H1 (cell line): ENCODE data around the gene ABHD14A. TPM values are rescaled to one million over a fixed set of nuclear protein-coding genes. Genes with fewer than 3 reads are reported as not detected.
A peak's percentile ranks its signal among the peaks of the same experiment; 100 is the strongest.

Experiments used
- ASH2L ChIP-seq: fragments of 200-600, 300-600 bp; sonication (generic); IDR thresholded peaks from one replicate; pipeline ENCODE4 v1.7.1; 2017; ENCODE audit warnings: low read length
- CBX5 ChIP-seq: fragments of 300-800, 300-1000 bp; sonication (generic); IDR thresholded peaks from 2 replicates; pipeline ENCODE4 v1.7.1; 2016; ENCODE audit warnings: antibody characterized with exemption, low read length, low read depth
- CEBPB ChIP-seq: IDR thresholded peaks from 2 replicates; pipeline ENCODE4 v1.6.1; 2012; ENCODE audit warnings: low read depth, low read length
- EGR1 ChIP-seq: IDR thresholded peaks from 2 replicates; pipeline ENCODE4 v1.6.1; 2011; ENCODE audit warnings: low read depth, low read length, borderline replicate concordance
- HDAC2 ChIP-seq, 2 experiments: fragments of 300-600 bp in 1 of 2; sonication (generic) in 1 of 2; IDR thresholded peaks; 2 replicates each; pipeline ENCODE4 v1.6.1; 2011 to 2012; ENCODE audit warnings: low read depth in 2 of 2, low read length in 2 of 2, mild to moderate bottlenecking in 2 of 2, moderate library complexity in 2 of 2, borderline replicate concordance in 1 of 2, inconsistent platforms in 1 of 2
- JUN ChIP-seq: IDR thresholded peaks from 2 replicates; pipeline ENCODE4 v1.6.1; 2011; ENCODE audit warnings: low read depth, mild to moderate bottlenecking, improper control_type of control experiment, low read length
- NRF1 ChIP-seq: IDR thresholded peaks from 2 replicates; pipeline ENCODE4 v1.6.1; 2011; ENCODE audit warnings: mild to moderate bottlenecking, low read depth, low read length, improper control_type of control experiment
- PHF8 ChIP-seq: fragments of 200-600 bp; sonication (generic); conservative IDR thresholded peaks from 2 replicates; pipeline ENCODE4 v1.7.1; 2012; ENCODE audit warnings: low read depth, mild to moderate bottlenecking, inconsistent platforms, low read length, moderate library complexity
- POLR2A ChIP-seq, 2 experiments: IDR thresholded peaks; 1 replicate in 1 of 2; 2 replicates in 1 of 2; pipeline ENCODE4 v1.6.1; 2011; ENCODE audit warnings: low read depth in 2 of 2, low read length in 2 of 2, mild to moderate bottlenecking in 2 of 2; ENCODE audit errors: control extremely low read depth in 1 of 2
- POLR2AphosphoS5 ChIP-seq: IDR thresholded peaks from 2 replicates; pipeline ENCODE4 v1.6.1; 2011; ENCODE audit warnings: low read depth, low read length
- RAD21 ChIP-seq, 2 experiments: IDR thresholded peaks in 1 of 2; conservative IDR thresholded peaks in 1 of 2; 2 replicates each; pipeline ENCODE4 v1.6.1; 2011; ENCODE audit warnings: low read depth in 2 of 2, low read length in 2 of 2, improper control_type of control experiment in 1 of 2, inconsistent platforms in 1 of 2, mild to moderate bottlenecking in 1 of 2, moderate library complexity in 1 of 2
- RFX5 ChIP-seq: IDR thresholded peaks from 2 replicates; pipeline ENCODE4 v1.6.1; 2011; ENCODE audit warnings: low read depth, low read length, improper control_type of control experiment, borderline replicate concordance
- RXRA ChIP-seq: IDR thresholded peaks from 2 replicates; pipeline ENCODE4 v1.6.1; 2011; ENCODE audit warnings: low read depth, mild to moderate bottlenecking, low read length, moderate library complexity; ENCODE audit not compliant: insufficient read depth
- SAP30 ChIP-seq: fragments of 300-600 bp; sonication (generic); IDR thresholded peaks from 2 replicates; pipeline ENCODE4 v1.7.1; 2012; ENCODE audit warnings: low read length, moderate library complexity, mild to moderate bottlenecking, inconsistent platforms; ENCODE audit not compliant: insufficient read depth, insufficient replicate concordance
- SIN3A ChIP-seq, 2 experiments: IDR thresholded peaks in 1 of 2; conservative IDR thresholded peaks in 1 of 2; 2 replicates each; pipeline ENCODE4 v1.6.1; 2011 to 2012; ENCODE audit warnings: low read length in 2 of 2, improper control_type of control experiment in 1 of 2, low read depth in 1 of 2, mild to moderate bottlenecking in 1 of 2
- SIX5 ChIP-seq: IDR thresholded peaks from 2 replicates; pipeline ENCODE4 v1.6.1; 2011; ENCODE audit warnings: mild to moderate bottlenecking, low read depth, low read length
- SRF ChIP-seq: IDR thresholded peaks from 2 replicates; pipeline ENCODE4 v1.6.1; 2011; ENCODE audit warnings: mild to moderate bottlenecking, low read depth, low read length, moderate library complexity
- SUZ12 ChIP-seq: fragments of 200-600 bp; sonication (generic); IDR thresholded peaks from 2 replicates; pipeline ENCODE4 v1.6.1; 2012; ENCODE audit warnings: mild to moderate bottlenecking, inconsistent platforms, low read length, moderate library complexity, mixed read lengths
- TAF7 ChIP-seq: optimal IDR thresholded peaks from 2 replicates; pipeline ENCODE3; 2011; ENCODE audit warnings: low read depth, mild to moderate bottlenecking, inconsistent platforms, low read length, moderate library complexity, borderline replicate concordance
- TEAD4 ChIP-seq: IDR thresholded peaks from 2 replicates; pipeline ENCODE4 v1.6.1; 2012; ENCODE audit warnings: low read depth, low read length, inconsistent platforms, mixed read lengths
- USF2 ChIP-seq: IDR thresholded peaks from 2 replicates; pipeline ENCODE4 v1.6.1; 2011; ENCODE audit warnings: low read length, improper control_type of control experiment
- polyA plus RNA-seq, 7 experiments: library from polyadenylated mRNA; depleted of rRNA in 3 of 7; stranded (reverse) in 5 of 7; unstranded in 2 of 7; fragments of >200 nt in 5 of 7; fragments of 200-250 nt in 2 of 7; gene quantifications; 1 replicate in 5 of 7; 2 replicates in 1 of 7; 4 replicates in 1 of 7; pipeline versions ENCODE4 v1.2.1 to v1.2.3, GENCODE V29; 2011 to 2013; ENCODE audit warnings: missing spikeins in 2 of 7, mixed read lengths in 2 of 7
- total RNA-seq: library from RNA; stranded (reverse); fragmentation: NEBNext Ultra II Directional; extraction: Animal tissue kit (Norgen Biotek cat#: 25700); gene quantifications from 2 replicates; pipeline ENCODE4 v1.2.1, GENCODE V29; 2021
- TF ChIP-seq, protein P1 (sequence below): IDR thresholded peaks from 2 replicates; pipeline ENCODE4 v1.6.1; 2012; ENCODE audit warnings: inconsistent platforms

The ABHD14A gene
- total and polyA plus RNA-seq, 2 of the 8 experiments (the other 6 are each of a cell fraction or from before 2014, with no cell fraction given): 4.6 to 9.8 TPM

GRCh38 chr3:51982838-51983577 lies 8.1 kb downstream of the ABHD14A start, which contains the start of gene ACY1 (continued):
- TF ChIP-seq RAD21 (IDR thresholded peaks at IDR 0.05 in 1 of 2, conservative IDR thresholded peaks at IDR 0.05 in 1 of 2; ENCODE audit: low read depth in 2 of 2, low read length in 2 of 2): no peak
- TF ChIP-seq USF2: peak; percentile 75
- TF ChIP-seq EGR1: no peak
- TF ChIP-seq SUZ12: no peak; the same call in 1 of the 2 replicates
- peak in 1 of 2 experiments; percentile 64; a peak in 1 of 4 replicates for TF ChIP-seq HDAC2 (IDR thresholded peaks at IDR 0.05; ENCODE audit: borderline replicate concordance in 1 of 2, low read depth in 2 of 2, low read length in 2 of 2)
- TF ChIP-seq RXRA: no peak
- TF ChIP-seq POLR2AphosphoS5: peak; percentile 49
- TF ChIP-seq JUN: no peak
- peak; percentile 44 to 68; a peak in 2 of 4 replicates for TF ChIP-seq SIN3A (conservative IDR thresholded peaks at IDR 0.05 in 1 of 2, IDR thresholded peaks at IDR 0.05 in 1 of 2; ENCODE audit: low read depth in 1 of 2, low read length in 2 of 2)
- TF ChIP-seq CEBPB: no peak
- peak; percentile 58 for TF ChIP-seq TAF7
- no peak for TF ChIP-seq SIX5
- TF ChIP-seq NRF1: no peak
- no peak for TF ChIP-seq SAP30
- TF ChIP-seq TEAD4: peak; percentile 66; the same call in 1 of the 2 replicates
- no peak for TF ChIP-seq CBX5
- no peak for TF ChIP-seq SRF
- peak; percentile 41 for TF ChIP-seq ASH2L
- TF ChIP-seq, protein P1, sequence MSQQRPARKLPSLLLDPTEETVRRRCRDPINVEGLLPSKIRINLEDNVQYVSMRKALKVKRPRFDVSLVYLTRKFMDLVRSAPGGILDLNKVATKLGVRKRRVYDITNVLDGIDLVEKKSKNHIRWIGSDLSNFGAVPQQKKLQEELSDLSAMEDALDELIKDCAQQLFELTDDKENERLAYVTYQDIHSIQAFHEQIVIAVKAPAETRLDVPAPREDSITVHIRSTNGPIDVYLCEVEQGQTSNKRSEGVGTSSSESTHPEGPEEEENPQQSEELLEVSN: peak; percentile 83
- TF ChIP-seq PHF8: peak; percentile 58
- TF ChIP-seq RFX5: no peak
- TF ChIP-seq POLR2A (IDR thresholded peaks at IDR 0.05; ENCODE audit: control extremely low read depth in 1 of 2, low read depth in 2 of 2, low read length in 2 of 2): peak in 1 of 2 experiments; percentile 86; a peak in 2 of 3 replicates
